Neural progenitor cell (in vitro differentiated cells): ENCODE data around the gene MVB12B. TPM values are rescaled to one million over a fixed set of nuclear protein-coding genes. Genes with fewer than 3 reads are reported as not detected.

Source experiments
- DNase-seq: peaks from one replicate; pipeline ENCODE4 v3.0.0-alpha.2; 2016; ENCODE audit warnings: low spot score
- H2AFZ ChIP-seq: fragments of 200-600 bp; sonication (generic); replicated peaks from 2 replicates; pipeline ENCODE4 v1.6.1; 2016; ENCODE audit warnings: antibody characterized with exemption
- H3F3A ChIP-seq: fragments of 200-600 bp; sonication (generic); 2 replicates; pipeline ENCODE4 v1.6.1; 2016; ENCODE audit warnings: antibody characterized with exemption, low read depth
- H3K27ac ChIP-seq: fragments of 200-600 bp; sonication (generic); 2 replicates; pipeline ENCODE4 v1.5.1; 2016; ENCODE audit warnings: mild to moderate bottlenecking
- H3K27me3 ChIP-seq: fragments of 200-600 bp; sonication (generic); 2 replicates; pipeline ENCODE4 v1.6.1; 2016; ENCODE audit warnings: mild to moderate bottlenecking, moderate library complexity
- H3K36me3 ChIP-seq: fragments of 200-600 bp; sonication (generic); 2 replicates; pipeline ENCODE4 v1.5.1; 2016
- H3K4me1 ChIP-seq: fragments of 200-600 bp; sonication (generic); 2 replicates; pipeline ENCODE4 v1.6.1; 2016; ENCODE audit warnings: mixed run types
- H3K4me2 ChIP-seq: fragments of 200-600 bp; sonication (generic); 2 replicates; pipeline ENCODE4 v1.6.1; 2016
- H3K4me3 ChIP-seq: fragments of 200-600 bp; sonication (generic); 2 replicates; pipeline ENCODE4 v1.5.1; 2016
- H3K79me2 ChIP-seq: fragments of 200-600 bp; sonication (generic); 2 replicates; pipeline ENCODE4 v1.6.1; 2016; ENCODE audit warnings: low read depth
- H3K9ac ChIP-seq: fragments of 200-600 bp; sonication (generic); 2 replicates; pipeline ENCODE4 v1.6.1; 2016
- H3K9me3 ChIP-seq: fragments of 200-600 bp; sonication (generic); 2 replicates; pipeline ENCODE4 v1.5.1; 2016; ENCODE audit warnings: low read depth
- H4K20me1 ChIP-seq: fragments of 200-600 bp; sonication (generic); 2 replicates; pipeline ENCODE4 v1.6.1; 2016; ENCODE audit warnings: low read depth
- H3K27ac Mint-ChIP-seq: 3 replicates; pipeline ENCODE4 v1.8.0; 2021; ENCODE audit warnings: mixed read lengths
- H3K27me3 Mint-ChIP-seq: 2 replicates; pipeline ENCODE4 v1.8.0; 2022; ENCODE audit warnings: low read depth, mild to moderate bottlenecking, inconsistent platforms, moderate library complexity, mixed read lengths; ENCODE audit not compliant: insufficient read depth
- H3K36me3 Mint-ChIP-seq: 3 replicates; pipeline ENCODE4 v1.8.0; 2021; ENCODE audit warnings: mixed read lengths
- H3K4me1 Mint-ChIP-seq: 3 replicates; pipeline ENCODE4 v1.8.0; 2021; ENCODE audit warnings: mixed read lengths
- H3K4me3 Mint-ChIP-seq: 3 replicates; pipeline ENCODE4 v1.8.0; 2021; ENCODE audit warnings: mild to moderate bottlenecking, moderate library complexity, mixed read lengths
- H3K9me3 Mint-ChIP-seq: 3 replicates; pipeline ENCODE4 v1.8.0; 2020; ENCODE audit warnings: mixed read lengths
- EZH2 ChIP-seq: fragments of 200-600 bp; sonication (generic); IDR thresholded peaks from 2 replicates; pipeline ENCODE4 v1.6.1; 2017; ENCODE audit warnings: antibody characterized with exemption, mild to moderate bottlenecking, moderate library complexity
- EZH2phosphoT487 ChIP-seq: fragments of 200-600 bp; sonication (generic); IDR thresholded peaks from 2 replicates; pipeline ENCODE4 v1.6.1; 2017; ENCODE audit warnings: antibody characterized with exemption
- total RNA-seq: library from RNA; depleted of rRNA; stranded (reverse); fragments of >200 nt; gene quantifications from 2 replicates; pipeline ENCODE4 v1.2.3, GENCODE V29; 2015; ENCODE audit warnings: low replicate concordance
- TF ChIP-seq, protein P1 (sequence below): fragments of 200-600 bp; sonication (generic); IDR thresholded peaks from 2 replicates; pipeline ENCODE4 v1.5.1; 2017; ENCODE audit warnings: antibody characterized with exemption, mild to moderate bottlenecking

Gene MVB12B
- total RNA-seq, 1 donor from 2014 or later = 16.1 TPM

GRCh38 chr9:126372716-126373115, 46.1 kb downstream of the MVB12B start:
- no peak for DNase-seq
- no peak overlapping the region for H3K9ac ChIP-seq
- peaks cover 34% of the 10 kb centered on the region for H3F3A ChIP-seq
- H4K20me1 ChIP-seq = no peaks in the 10 kb centered on the region
- H3K27ac ChIP-seq = no peak overlapping the region
- no peak overlapping the region for H3K4me3 Mint-ChIP-seq
- peaks cover 45% of the 10 kb centered on the region for H3K4me1 ChIP-seq
- no peak overlapping the region for H3K4me2 ChIP-seq
- H3K9me3 Mint-ChIP-seq = no peaks in the 10 kb centered on the region
- no peaks in the 10 kb centered on the region for H3K79me2 ChIP-seq
- H3K36me3 ChIP-seq = no peaks in the 10 kb centered on the region
- H3K4me3 ChIP-seq = no peak overlapping the region
- H3K4me1 Mint-ChIP-seq = peaks cover 50% of the 10 kb centered on the region
- H3K27me3 Mint-ChIP-seq = peaks cover 2% of the 10 kb centered on the region
- no peak overlapping the region for H3K27ac Mint-ChIP-seq
- peaks cover 5% of the 10 kb centered on the region for H3K36me3 Mint-ChIP-seq
- TF ChIP-seq, protein P1, sequence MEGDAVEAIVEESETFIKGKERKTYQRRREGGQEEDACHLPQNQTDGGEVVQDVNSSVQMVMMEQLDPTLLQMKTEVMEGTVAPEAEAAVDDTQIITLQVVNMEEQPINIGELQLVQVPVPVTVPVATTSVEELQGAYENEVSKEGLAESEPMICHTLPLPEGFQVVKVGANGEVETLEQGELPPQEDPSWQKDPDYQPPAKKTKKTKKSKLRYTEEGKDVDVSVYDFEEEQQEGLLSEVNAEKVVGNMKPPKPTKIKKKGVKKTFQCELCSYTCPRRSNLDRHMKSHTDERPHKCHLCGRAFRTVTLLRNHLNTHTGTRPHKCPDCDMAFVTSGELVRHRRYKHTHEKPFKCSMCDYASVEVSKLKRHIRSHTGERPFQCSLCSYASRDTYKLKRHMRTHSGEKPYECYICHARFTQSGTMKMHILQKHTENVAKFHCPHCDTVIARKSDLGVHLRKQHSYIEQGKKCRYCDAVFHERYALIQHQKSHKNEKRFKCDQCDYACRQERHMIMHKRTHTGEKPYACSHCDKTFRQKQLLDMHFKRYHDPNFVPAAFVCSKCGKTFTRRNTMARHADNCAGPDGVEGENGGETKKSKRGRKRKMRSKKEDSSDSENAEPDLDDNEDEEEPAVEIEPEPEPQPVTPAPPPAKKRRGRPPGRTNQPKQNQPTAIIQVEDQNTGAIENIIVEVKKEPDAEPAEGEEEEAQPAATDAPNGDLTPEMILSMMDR = no peak
- TF ChIP-seq EZH2phosphoT487 (no peak), EZH2 (no peak)
- no peaks in the 10 kb centered on the region for H3K9me3 ChIP-seq
- no peak overlapping the region for H2AFZ ChIP-seq
- H3K27me3 ChIP-seq = no peaks in the 10 kb centered on the region

DNA sequence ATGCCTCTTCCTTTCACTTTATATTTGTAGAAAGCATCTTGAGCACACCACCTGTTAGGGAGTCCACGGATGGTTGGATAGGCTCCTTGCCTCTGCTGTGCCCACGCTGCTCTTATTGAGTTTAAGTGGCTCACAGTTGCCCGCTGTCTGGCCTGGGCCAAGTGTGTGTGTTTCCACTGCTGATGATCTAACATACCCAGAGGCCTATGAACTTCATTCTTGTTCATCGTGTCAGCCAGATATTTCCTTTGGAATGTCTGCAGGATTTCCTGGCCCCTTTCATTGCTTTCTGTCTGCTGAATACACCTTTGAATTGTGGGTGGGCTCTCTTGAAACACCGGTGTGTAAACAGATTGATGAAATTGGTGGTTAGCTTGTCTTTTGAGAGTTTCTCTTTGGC, 46.6 kb downstream of the MVB12B start:
- Mint-ChIP-seq H3K27ac (no peak overlapping the region), H3K4me3 (no peak overlapping the region), H3K27me3 (peaks cover 2% of the 10 kb centered on the region), H3K9me3 (no peaks in the 10 kb centered on the region), H3K36me3 (peaks cover 5% of the 10 kb centered on the region), H3K4me1 (peaks cover 53% of the 10 kb centered on the region)
- DNase-seq = no peak
- H3F3A ChIP-seq = peaks cover 34% of the 10 kb centered on the region
- no peaks in the 10 kb centered on the region for H4K20me1 ChIP-seq
- H3K27ac ChIP-seq = no peak overlapping the region
- no peaks in the 10 kb centered on the region for H3K36me3 ChIP-seq
- H3K9me3 ChIP-seq = no peaks in the 10 kb centered on the region
- H3K27me3 ChIP-seq = no peaks in the 10 kb centered on the region
- no peak overlapping the region for H2AFZ ChIP-seq
- H3K79me2 ChIP-seq = no peaks in the 10 kb centered on the region
- no peak overlapping the region for H3K4me3 ChIP-seq
- no peak overlapping the region for H3K9ac ChIP-seq
- peaks cover 51% of the 10 kb centered on the region for H3K4me1 ChIP-seq
- TF ChIP-seq EZH2 = no peak
- TF ChIP-seq, protein P1 = no peak
- TF ChIP-seq EZH2phosphoT487 = no peak
- H3K4me2 ChIP-seq = no peak overlapping the region

DNA sequence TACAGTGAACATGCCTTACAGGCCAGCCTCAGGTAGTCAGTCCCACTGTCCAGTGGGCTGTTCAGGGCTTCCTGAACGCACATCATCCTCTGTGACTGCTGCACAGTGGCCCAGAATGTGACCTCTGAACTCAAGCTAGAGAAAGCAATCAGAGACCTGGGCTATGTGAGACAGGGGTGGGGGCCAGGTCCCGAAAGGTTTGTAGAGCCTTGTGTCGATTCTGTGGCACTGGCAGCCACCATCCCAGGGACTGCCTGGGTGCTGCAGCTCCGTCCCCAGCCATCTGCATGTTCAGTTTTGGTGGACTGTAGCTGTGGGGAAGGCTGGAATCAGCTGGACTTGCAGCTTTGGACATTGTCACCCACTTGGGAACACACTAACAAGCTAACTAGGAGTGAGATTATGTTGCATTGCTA, 47.7 kb downstream of the MVB12B start:
- H3K27me3 Mint-ChIP-seq = peaks cover 2% of the 10 kb centered on the region
- Histone ChIP-seq H3K27ac (peak overlapping the region; percentile 82), H3K4me3 (no peak overlapping the region), H3F3A (peaks cover 34% of the 10 kb centered on the region), H4K20me1 (no peaks in the 10 kb centered on the region), H3K79me2 (no peaks in the 10 kb centered on the region), H3K36me3 (no peaks in the 10 kb centered on the region), H3K9ac (no peak overlapping the region), H3K27me3 (no peaks in the 10 kb centered on the region), H2AFZ (no peak overlapping the region), H3K9me3 (no peaks in the 10 kb centered on the region), H3K4me2 (peak overlapping the region; percentile 73), H3K4me1 (peaks cover 59% of the 10 kb centered on the region)
- TF ChIP-seq, protein P1 = no peak
- TF ChIP-seq EZH2 (no peak), EZH2phosphoT487 (no peak)
- H3K36me3 Mint-ChIP-seq = peaks cover 6% of the 10 kb centered on the region
- peak overlapping the region; percentile 15 for H3K27ac Mint-ChIP-seq
- no peak overlapping the region for H3K4me3 Mint-ChIP-seq
- no peak for DNase-seq
- peaks cover 64% of the 10 kb centered on the region for H3K4me1 Mint-ChIP-seq
- H3K9me3 Mint-ChIP-seq = no peaks in the 10 kb centered on the region
